Measurements from ENCODE around the gene TSC2.

GRCh38 chr16:2092256-2092620 lies 44.5 kb downstream of the TSC2 start:
- TF ChIP-seq CTCF (IDR thresholded peaks at IDR 0.05) (no peak), ZFX (IDR thresholded peaks at IDR 0.05; ENCODE audit: borderline replicate concordance) (no peak)

Data from 22Rv1 (cell line).